ENCODE data around the gene ZNF445.

DNA sequence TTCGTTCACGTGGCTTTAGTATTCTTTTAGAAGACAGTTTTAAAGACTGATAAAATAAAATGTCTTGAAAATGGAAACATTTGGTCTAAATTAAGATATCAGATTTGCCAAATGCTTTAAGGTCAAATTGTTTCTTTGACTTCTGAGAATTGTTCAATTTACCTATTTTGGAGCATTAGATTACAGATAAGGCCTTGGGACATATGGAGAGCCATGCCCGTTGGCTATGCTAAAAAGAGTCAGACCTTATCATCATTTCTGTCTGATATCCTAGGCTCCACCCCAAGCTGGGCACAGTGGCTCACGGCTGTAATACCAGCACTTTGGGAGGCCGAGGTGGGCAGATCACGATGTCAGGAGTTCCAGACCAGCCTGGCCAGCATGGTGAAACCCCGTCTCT, 13.0 kb downstream of the ZNF445 start:
- TF ChIP-seq CTCF (IDR thresholded peaks at IDR 0.05) (no peak), ZFX (IDR thresholded peaks at IDR 0.05; ENCODE audit: borderline replicate concordance) (no peak)
